GM21367 (cell line): ENCODE measurements around the gene TCF25.
"Not testable (repeated sequence)": the region's sequence is repeated elsewhere in the genome, so short reads cannot be mapped to it uniquely, and the experiment has no call there.

Experiments used
- ATAC-seq: cut with Tn5 transposase; IDR thresholded peaks from one replicate; pipeline ENCODE4 v1.9.1; 2021; ENCODE audit not compliant: unreplicated experiment

Gene TCF25

GRCh38 chr16:89904606-89905510 lies 31.5 kb downstream of the TCF25 start:
- no peak for ATAC-seq

GRCh38 chr16:89905511-89906139 lies 32.2 kb downstream of the TCF25 start:
- ATAC-seq = no peak

DNA sequence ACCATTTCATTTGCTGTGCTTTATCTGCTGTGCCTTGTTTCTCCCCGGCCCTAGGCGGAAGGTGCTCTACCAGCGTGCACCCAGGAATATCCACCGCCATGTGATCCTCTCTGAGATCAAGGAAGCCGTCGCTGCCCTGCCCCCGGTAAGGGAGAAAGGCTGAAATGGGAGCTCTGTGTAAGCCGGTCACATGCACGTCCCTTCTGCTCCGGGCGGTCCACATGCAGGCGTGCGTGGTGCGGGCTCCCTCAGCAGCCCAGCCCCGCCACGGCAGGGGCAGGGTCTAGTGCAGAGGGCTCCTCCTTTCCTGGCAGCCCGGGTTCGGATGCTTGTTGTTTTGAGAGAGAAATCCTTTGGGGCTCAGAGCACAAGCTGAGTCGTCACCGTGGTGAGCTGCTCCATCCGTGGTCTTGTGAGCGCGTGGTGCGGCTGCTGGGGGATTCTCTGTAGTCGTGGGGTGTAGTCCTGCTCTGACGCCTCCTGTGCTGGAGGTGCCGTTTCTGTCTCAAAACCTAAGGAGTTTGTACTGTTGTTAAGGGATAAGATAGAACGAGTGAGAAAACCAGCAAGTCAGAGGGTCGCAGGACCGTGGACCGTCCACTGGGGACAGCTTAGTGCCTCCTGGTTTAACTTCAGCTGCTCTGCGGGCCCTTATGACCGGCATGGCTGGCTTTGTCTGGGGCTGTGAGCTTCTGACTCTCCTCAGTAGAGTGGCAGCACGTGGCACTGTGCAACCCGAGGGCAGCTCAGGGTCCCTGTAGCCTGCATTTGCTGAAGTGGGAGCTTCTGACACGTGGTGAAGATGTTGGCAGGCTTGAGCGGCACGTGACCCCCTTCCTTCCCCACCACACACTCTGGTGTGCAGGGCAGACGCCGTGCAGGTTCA lies 33.0 kb downstream of the TCF25 start:
- no peak for ATAC-seq

GRCh38 chr16:89907055-89907814 lies 33.8 kb downstream of the TCF25 start:
- ATAC-seq = no peak

DNA sequence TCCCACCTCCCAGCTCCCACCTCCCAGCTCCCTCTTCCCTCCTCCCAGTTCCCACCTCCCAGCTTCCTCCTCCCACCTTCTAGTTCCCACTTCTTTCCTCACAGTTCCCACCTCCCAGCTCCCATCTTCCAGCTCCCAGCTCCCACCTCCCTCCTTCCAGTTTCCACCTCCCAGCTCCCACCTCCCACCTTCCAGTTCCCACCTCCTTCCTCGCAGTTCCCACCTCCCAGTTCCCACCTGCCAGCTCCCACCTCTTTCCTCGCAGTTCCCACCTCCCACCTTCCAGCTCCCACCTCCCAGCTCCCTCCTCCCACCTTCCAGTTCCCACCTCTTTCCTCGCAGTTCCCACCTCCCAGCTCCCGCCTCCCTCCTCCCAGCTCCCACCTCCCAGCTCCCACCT lies 34.8 kb downstream of the TCF25 start:
- no peak for ATAC-seq

- no peak for ATAC-seq
These were observed 36.7 kb downstream of the TCF25 start for GRCh38 chr16:89909777-89910716.

- ATAC-seq = no peak
These were observed 37.4 kb downstream of the TCF25 start for GRCh38 chr16:89910717-89911354.

DNA sequence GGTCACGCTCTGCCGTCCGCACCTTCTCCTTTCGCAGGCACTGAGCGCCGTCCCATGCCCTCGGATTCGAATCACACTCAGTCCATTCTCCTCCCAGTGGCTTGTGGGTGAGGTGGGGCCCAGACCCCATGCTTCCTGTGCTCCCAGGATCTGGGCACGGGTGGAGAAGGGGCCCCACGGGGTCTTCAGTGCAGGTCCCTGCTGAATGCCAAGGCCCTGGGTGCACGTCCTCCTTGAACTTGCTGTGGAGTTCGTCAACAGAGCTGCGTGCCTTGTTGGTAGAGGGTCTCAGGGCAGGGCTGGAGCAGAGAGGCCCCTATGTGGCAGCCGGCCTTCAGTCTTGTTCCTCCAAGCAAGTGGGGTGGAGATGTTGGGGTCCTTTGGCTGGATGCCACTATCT lies 38.0 kb downstream of the TCF25 start:
- ATAC-seq = no peak

- ATAC-seq = no peak
These were observed 38.8 kb downstream of the TCF25 start for GRCh38 chr16:89912143-89912542.

GRCh38 chr16:89912627-89913026 lies 39.2 kb downstream of the TCF25 start:
- ATAC-seq = no peak

- no peak for ATAC-seq
These were observed 40.3 kb downstream of the TCF25 start for GRCh38 chr16:89913408-89914387.

GRCh38 chr16:89914642-89915285 lies 41.4 kb downstream of the TCF25 start:
- ATAC-seq = not testable (repeated sequence)

DNA sequence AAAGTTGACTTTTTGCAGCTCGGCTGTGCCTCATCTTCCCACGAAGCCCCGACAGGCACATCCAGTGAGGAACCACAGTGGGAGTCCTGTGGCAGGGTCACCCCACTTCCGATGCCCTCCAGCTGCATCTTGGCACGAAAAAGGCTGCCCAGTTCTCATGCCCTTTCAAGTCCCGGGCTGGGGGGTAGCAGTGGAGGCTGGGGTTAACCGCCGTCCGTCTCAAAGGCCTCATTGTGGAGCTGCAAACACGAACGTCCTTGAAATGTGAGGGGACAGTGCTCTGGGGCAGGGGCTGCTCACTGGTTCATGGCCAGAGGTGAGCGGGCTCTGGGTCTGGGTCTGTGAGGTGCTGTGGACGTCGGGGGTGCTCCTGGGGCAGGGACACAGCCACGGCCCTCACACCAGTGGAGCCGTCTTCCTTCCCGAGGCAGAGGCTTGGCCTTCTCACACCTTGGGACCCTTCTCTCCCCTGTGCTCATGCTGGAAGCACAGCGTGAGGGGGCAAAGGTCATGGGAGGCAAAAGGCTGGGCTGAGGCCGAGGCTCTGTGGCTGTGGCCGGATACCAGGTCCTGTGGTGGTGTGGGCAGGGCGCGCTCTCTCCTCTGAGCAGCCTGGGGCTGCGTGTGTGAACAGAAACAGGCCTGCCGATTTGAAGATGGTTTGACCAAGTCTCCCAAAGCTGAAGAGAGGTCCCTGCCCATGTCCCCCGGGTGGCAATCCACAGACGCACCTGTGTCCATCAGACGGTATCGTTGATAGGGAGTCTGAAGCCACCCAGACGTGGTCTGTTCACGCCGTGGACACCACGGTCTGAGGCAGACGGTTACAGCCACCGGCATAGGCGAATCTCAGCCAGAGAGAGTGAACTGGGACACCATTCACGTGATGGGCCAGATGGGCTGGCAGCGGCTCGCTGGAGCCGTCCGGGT lies 42.2 kb downstream of the TCF25 start:
- ATAC-seq = no peak

DNA sequence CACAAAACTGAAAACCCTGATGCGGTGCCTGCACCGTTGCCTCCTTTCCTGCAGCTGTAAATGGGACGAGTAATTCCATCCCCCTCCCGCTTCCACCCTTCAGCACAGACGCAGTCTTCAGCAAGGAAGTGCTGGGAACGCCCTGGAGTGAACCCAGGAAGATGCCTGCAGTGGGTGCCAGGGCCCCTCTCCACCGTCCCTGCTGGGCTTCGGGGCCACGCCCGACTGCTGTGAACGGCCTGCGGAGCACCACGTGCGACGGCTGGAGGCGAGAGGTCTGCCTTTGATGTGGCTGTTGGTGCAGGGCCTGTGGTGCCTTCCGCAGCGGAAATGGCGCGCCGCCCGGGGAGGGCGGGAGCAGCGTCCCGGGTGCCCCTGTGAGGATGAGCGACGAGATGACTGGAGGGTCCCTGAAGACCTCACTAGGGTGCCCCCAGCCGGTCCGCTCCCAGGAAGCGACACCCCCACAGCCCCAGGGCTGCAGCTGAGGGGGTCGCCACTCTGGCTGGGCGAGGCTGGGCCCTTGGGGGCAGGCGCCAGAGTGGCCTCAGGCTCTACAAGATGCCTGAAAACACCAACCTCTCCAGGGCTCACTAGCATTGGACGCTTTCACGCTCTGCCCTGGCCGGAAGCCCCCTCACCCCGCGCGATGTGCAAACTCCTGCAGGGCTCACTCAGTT lies 44.5 kb downstream of the TCF25 start:
- peak; percentile 67 for ATAC-seq

GRCh38 chr16:89918453-89919347 lies 45.3 kb downstream of the TCF25 start, which contains the start of gene MC1R:
Gene MC1R, plus strand, starts transcription at chr16:89918862. Its CDS starts 397 bp downstream, at chr16:89919259.
- no peak for ATAC-seq
